Mesenchymal stem cell (in vitro differentiated cells and primary cell): ENCODE measurements around the gene FOXD4L6. TPM values are rescaled to one million over a fixed set of nuclear protein-coding genes. Genes with fewer than 3 reads are reported as not detected.
"Not testable (repeated sequence)": the region's sequence is repeated elsewhere in the genome, so short reads cannot be mapped to it uniquely, and the experiment has no call there.

Experiments
- DNase-seq: peaks from one replicate; pipeline ENCODE4 v3.0.0-alpha.2; 2013
- H2AFZ ChIP-seq: one replicate; pipeline ENCODE4 v1.6.1; 2013; ENCODE audit warnings: low read depth, mild to moderate bottlenecking, control low read depth, inconsistent platforms, low read length, moderate library complexity
- H2AK5ac ChIP-seq: 2 replicates; pipeline ENCODE4 v1.6.1; 2013; ENCODE audit warnings: low read length, moderate library complexity, mild to moderate bottlenecking, inconsistent platforms; ENCODE audit not compliant: severe bottlenecking
- H2BK120ac ChIP-seq: one replicate; pipeline ENCODE4 v1.6.1; 2013; ENCODE audit warnings: low read depth, mild to moderate bottlenecking, inconsistent platforms, low read length, moderate library complexity
- H2BK12ac ChIP-seq, 2 experiments: one replicate each; pipeline ENCODE4 v1.6.1; 2013; ENCODE audit warnings: inconsistent platforms in 2 of 2, low read length in 2 of 2, mild to moderate bottlenecking in 2 of 2, moderate library complexity in 2 of 2, control low read depth in 1 of 2
- H2BK15ac ChIP-seq: one replicate; pipeline ENCODE4 v1.6.1; 2013; ENCODE audit warnings: mild to moderate bottlenecking, low read depth, inconsistent platforms; ENCODE audit not compliant: poor library complexity, severe bottlenecking
- H2BK5ac ChIP-seq: 2 replicates; pipeline ENCODE4 v1.6.1; 2013; ENCODE audit warnings: low read depth, mild to moderate bottlenecking, low read length, control low read depth, inconsistent platforms; ENCODE audit not compliant: poor library complexity, severe bottlenecking
- H3K14ac ChIP-seq, 2 experiments: one replicate each; pipeline ENCODE4 v1.6.1; 2013; ENCODE audit warnings: inconsistent platforms in 2 of 2, low read length in 2 of 2, control low read depth in 1 of 2, mild to moderate bottlenecking in 1 of 2, moderate library complexity in 1 of 2
- H3K18ac ChIP-seq, 2 experiments: one replicate each; pipeline ENCODE4 v1.6.1; 2013; ENCODE audit warnings: inconsistent platforms in 2 of 2, low read length in 2 of 2, control low read depth in 1 of 2, low read depth in 1 of 2, mild to moderate bottlenecking in 1 of 2
- H3K23ac ChIP-seq, 2 experiments: one replicate each; pipeline ENCODE4 v1.6.1; 2013; ENCODE audit warnings: inconsistent platforms in 2 of 2, low read length in 2 of 2, mild to moderate bottlenecking in 2 of 2, moderate library complexity in 2 of 2, control low read depth in 1 of 2
- H3K27ac ChIP-seq: 2 replicates; pipeline ENCODE4 v1.5.1; 2013; ENCODE audit warnings: mild to moderate bottlenecking, moderate library complexity, low read length, control low read depth, inconsistent platforms; ENCODE audit not compliant: poor library complexity, severe bottlenecking
- H3K27me3 ChIP-seq, 2 experiments: 2 replicates each; pipeline versions ENCODE4 v1.6.1 to v1.7.0; 2013; ENCODE audit warnings: low read length in 2 of 2, mild to moderate bottlenecking in 2 of 2, moderate library complexity in 2 of 2, control low read depth in 1 of 2, inconsistent platforms in 1 of 2; ENCODE audit not compliant: control insufficient read depth in 1 of 2, insufficient read depth in 1 of 2
- H3K36me3 ChIP-seq, 2 experiments: 2 replicates each; pipeline versions ENCODE4 v1.6.1 to v1.7.0; 2013; ENCODE audit warnings: low read length in 2 of 2, control low read depth in 1 of 2, inconsistent platforms in 1 of 2, low read depth in 1 of 2, mild to moderate bottlenecking in 1 of 2; ENCODE audit not compliant: insufficient read depth in 2 of 2, control insufficient read depth in 1 of 2
- H3K4ac ChIP-seq, 2 experiments: one replicate each; pipeline ENCODE4 v1.6.1; 2013; ENCODE audit warnings: inconsistent platforms in 2 of 2, low read length in 2 of 2, mild to moderate bottlenecking in 2 of 2, moderate library complexity in 2 of 2, control low read depth in 1 of 2, low read depth in 1 of 2
- H3K4me1 ChIP-seq: 2 replicates; pipeline ENCODE4 v1.6.1; 2013; ENCODE audit warnings: low read depth, low read length, control low read depth; ENCODE audit not compliant: control insufficient read depth, insufficient read depth
- H3K4me2 ChIP-seq: 2 replicates; pipeline ENCODE4 v1.6.1; 2013; ENCODE audit warnings: low read length, mild to moderate bottlenecking, inconsistent platforms; ENCODE audit not compliant: poor library complexity, severe bottlenecking
- H3K4me3 ChIP-seq, 2 experiments: 2 replicates each; pipeline versions ENCODE4 v1.5.1 to v1.7.0; 2013; ENCODE audit warnings: low read length in 2 of 2, mild to moderate bottlenecking in 2 of 2, control low read depth in 1 of 2, low read depth in 1 of 2; ENCODE audit not compliant: insufficient read depth in 1 of 2
- H3K79me1 ChIP-seq: replicated peaks from 2 replicates; pipeline ENCODE4 v1.6.1; 2013; ENCODE audit warnings: mild to moderate bottlenecking, control low read depth, low read length, inconsistent platforms; ENCODE audit not compliant: poor library complexity, severe bottlenecking
- H3K9ac ChIP-seq: 2 replicates; pipeline ENCODE4 v1.7.0; 2013; ENCODE audit warnings: mild to moderate bottlenecking, low read length, moderate library complexity
- H3K9me3 ChIP-seq: 2 replicates; pipeline ENCODE4 v1.7.0; 2013; ENCODE audit warnings: mild to moderate bottlenecking, low read length; ENCODE audit not compliant: control insufficient read depth
- H4K8ac ChIP-seq: one replicate; pipeline ENCODE4 v1.6.1; 2013; ENCODE audit warnings: inconsistent platforms, mild to moderate bottlenecking, low read length, moderate library complexity
- H4K91ac ChIP-seq: one replicate; pipeline ENCODE4 v1.6.1; 2013; ENCODE audit warnings: mild to moderate bottlenecking, low read length, inconsistent platforms
- WGBS: methylation state at CpG from one replicate; pipeline ENCODE4 v1.1.7; 2013; ENCODE audit warnings: mixed read lengths; 5-methylcytosine and 5-hydroxymethylcytosine counted together
- polyA plus RNA-seq, 2 experiments: library from polyadenylated mRNA; stranded (reverse); fragments of 200-250 nt; gene quantifications; one replicate each; pipeline ENCODE4 v1.2.3, GENCODE V29; 2013

The FOXD4L6 gene
- polyA plus RNA-seq (2013, experiment 1 of 2) = not detected
- not detected for polyA plus RNA-seq (2013, experiment 2 of 2)

- not testable (repeated sequence) for H2AK5ac ChIP-seq, H3K4me3 ChIP-seq, H3K23ac ChIP-seq, H2BK120ac ChIP-seq, H3K9me3 ChIP-seq, H2BK15ac ChIP-seq, H4K8ac ChIP-seq, H3K27ac ChIP-seq, DNase-seq, H4K91ac ChIP-seq, H3K4me1 ChIP-seq, H3K4me2 ChIP-seq, H3K79me1 ChIP-seq, H3K36me3 ChIP-seq, H3K14ac ChIP-seq, H2BK5ac ChIP-seq, H3K18ac ChIP-seq, H2AFZ ChIP-seq, H3K27me3 ChIP-seq, H3K4ac ChIP-seq, H2BK12ac ChIP-seq, H3K9ac ChIP-seq
- no CpG with 5 or more reads among the region's 15 CpGs for WGBS
Observed at GRCh38 chr9:41128581-41128980, at the start of gene FOXD4L6. Gene FOXD4L6, minus strand, starts transcription at chr9:41128681. Its CDS starts 298 bp downstream, at chr9:41128383.

- H3K9ac ChIP-seq, H3K4me3 ChIP-seq, H2BK5ac ChIP-seq, H3K4me1 ChIP-seq, H3K14ac ChIP-seq, H2AK5ac ChIP-seq, H3K4ac ChIP-seq, H4K8ac ChIP-seq, H2BK120ac ChIP-seq, H3K23ac ChIP-seq, H3K79me1 ChIP-seq, H4K91ac ChIP-seq, H2BK12ac ChIP-seq, H3K36me3 ChIP-seq, DNase-seq, H3K27ac ChIP-seq, H3K9me3 ChIP-seq, H3K18ac ChIP-seq, H3K27me3 ChIP-seq, H2AFZ ChIP-seq, H3K4me2 ChIP-seq, H2BK15ac ChIP-seq: not testable (repeated sequence)
- WGBS = no CpG with 5 or more reads among the region's 4 CpGs
Observed at GRCh38 chr9:41174994-41175393, 46.5 kb upstream of the FOXD4L6 start.

GRCh38 chr9:41150116-41150515 is 21.6 kb upstream of the FOXD4L6 start:
- H4K91ac ChIP-seq, H3K23ac ChIP-seq, H3K9me3 ChIP-seq, H2AFZ ChIP-seq, H2BK5ac ChIP-seq, H3K27ac ChIP-seq, H3K18ac ChIP-seq, H3K4me1 ChIP-seq, H2BK120ac ChIP-seq, H3K14ac ChIP-seq, H3K4me3 ChIP-seq, H3K4me2 ChIP-seq, H3K27me3 ChIP-seq, H2BK12ac ChIP-seq, H2AK5ac ChIP-seq, H3K79me1 ChIP-seq, H4K8ac ChIP-seq, H3K9ac ChIP-seq, H3K36me3 ChIP-seq, DNase-seq, H3K4ac ChIP-seq, H2BK15ac ChIP-seq: not testable (repeated sequence)
- WGBS = no CpG with 5 or more reads among the region's 18 CpGs

- H3K4me3 ChIP-seq, H2BK12ac ChIP-seq, H3K79me1 ChIP-seq, H2AFZ ChIP-seq, H3K14ac ChIP-seq, H2AK5ac ChIP-seq, H4K8ac ChIP-seq, H3K4me1 ChIP-seq, H2BK15ac ChIP-seq, H4K91ac ChIP-seq, H3K27me3 ChIP-seq, H3K4me2 ChIP-seq, H2BK5ac ChIP-seq, H3K23ac ChIP-seq, H3K27ac ChIP-seq, H3K36me3 ChIP-seq, H3K9me3 ChIP-seq, H3K4ac ChIP-seq, H3K18ac ChIP-seq, H2BK120ac ChIP-seq, H3K9ac ChIP-seq, DNase-seq: not testable (repeated sequence)
- 97% methylated on average over 2 of the region's 2 CpGs for WGBS
Observed at GRCh38 chr9:41141878-41142277, 13.4 kb upstream of the FOXD4L6 start.
